Vagina (tissue), 2 donors: ENCODE data around the gene ECHS1.
"Not testable (repeated sequence)": the region's sequence is repeated elsewhere in the genome, so short reads cannot be mapped to it uniquely, and the experiment has no call there.

Source experiments
- CTCF ChIP-seq, 3 experiments: fragments of 450-650 bp in 2 of 3; fragments of 200-600 bp in 1 of 3; sonication (generic) in 1 of 3; IDR thresholded peaks; one replicate each; pipeline ENCODE4 v1.5.1; 2017 to 2019; ENCODE audit warnings: antibody characterized with exemption in 3 of 3, mild to moderate bottlenecking in 2 of 3, moderate library complexity in 2 of 3
- POLR2A ChIP-seq, 2 donors: fragments of 450-650 bp; IDR thresholded peaks; one replicate each; pipeline ENCODE4 v1.6.1; 2017; ENCODE audit warnings: antibody characterized with exemption in 2 of 2, mild to moderate bottlenecking in 2 of 2, moderate library complexity in 2 of 2
- POLR2AphosphoS5 ChIP-seq, 2 donors: sonication (generic); formaldehyde crosslinking; IDR thresholded peaks; one replicate each; pipeline ENCODE4 v1.9.0; 2017; ENCODE audit warnings: antibody characterized with exemption in 2 of 2, mild to moderate bottlenecking in 2 of 2, low read depth in 1 of 2; ENCODE audit not compliant: insufficient read depth in 1 of 2

GRCh38 chr10:133322064-133322709, 51.0 kb downstream of the ECHS1 start:
- not testable (repeated sequence) for TF ChIP-seq POLR2A (IDR thresholded peaks at IDR 0.05); CTCF (IDR thresholded peaks at IDR 0.05); POLR2AphosphoS5 (IDR thresholded peaks at IDR 0.05; ENCODE audit: insufficient read depth in 1 of 2, low read depth in 1 of 2)
